Superior temporal gyrus (tissue), 1 donor: ENCODE measurements around the gene POLR3E.
"Not testable (repeated sequence)": the region's sequence is repeated elsewhere in the genome, so short reads cannot be mapped to it uniquely, and the experiment has no call there.

Source experiments
- DNase-seq: peaks from one replicate; pipeline ENCODE4 v3.0.0-alpha.2; 2016; ENCODE audit errors: extremely low spot score

Gene POLR3E

DNA sequence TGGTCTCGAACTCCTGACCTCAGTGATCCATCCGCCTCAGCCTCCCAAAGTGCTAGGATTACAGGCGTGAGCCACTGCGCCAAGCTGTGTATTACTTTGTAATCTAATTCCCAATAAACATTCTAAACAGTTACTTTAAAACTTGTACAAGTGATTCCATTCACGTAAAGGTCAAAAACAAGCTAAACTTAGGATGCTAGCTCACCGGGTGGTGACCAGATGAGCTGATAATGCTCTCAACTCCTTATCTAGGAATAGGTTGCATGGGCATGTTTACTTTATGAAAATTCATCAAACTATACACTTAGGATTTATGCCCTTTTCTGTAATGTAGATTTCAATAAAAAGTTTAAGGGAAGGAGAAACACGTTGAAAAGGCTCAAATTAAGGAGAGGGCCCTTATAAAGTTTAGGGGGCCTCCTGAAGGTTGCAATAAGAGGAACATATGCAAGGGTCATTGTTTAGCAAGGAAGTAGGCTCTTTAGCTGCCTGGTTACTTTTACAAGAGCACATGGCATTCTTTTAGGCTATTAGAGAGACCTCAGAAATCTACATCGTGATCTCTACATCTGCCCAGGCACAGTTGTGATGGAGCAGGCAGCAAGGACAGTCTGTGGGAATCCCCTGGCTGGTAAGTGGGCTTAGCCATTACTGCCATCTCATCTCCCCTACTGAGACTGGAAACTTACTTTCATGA lies 63.9 kb downstream of the POLR3E start:
- DNase-seq, result no peak

- DNase-seq, result no peak
Measured at GRCh38 chr16:22364241-22364640, 67.0 kb downstream of the POLR3E start.

GRCh38 chr16:22366371-22366770 lies 69.2 kb downstream of the POLR3E start:
- no peak for DNase-seq

- no peak for DNase-seq
Measured at GRCh38 chr16:22366889-22367288, 69.7 kb downstream of the POLR3E start.

- not testable (repeated sequence) for DNase-seq
Measured at GRCh38 chr16:22368200-22368826, 71.1 kb downstream of the POLR3E start.

DNA sequence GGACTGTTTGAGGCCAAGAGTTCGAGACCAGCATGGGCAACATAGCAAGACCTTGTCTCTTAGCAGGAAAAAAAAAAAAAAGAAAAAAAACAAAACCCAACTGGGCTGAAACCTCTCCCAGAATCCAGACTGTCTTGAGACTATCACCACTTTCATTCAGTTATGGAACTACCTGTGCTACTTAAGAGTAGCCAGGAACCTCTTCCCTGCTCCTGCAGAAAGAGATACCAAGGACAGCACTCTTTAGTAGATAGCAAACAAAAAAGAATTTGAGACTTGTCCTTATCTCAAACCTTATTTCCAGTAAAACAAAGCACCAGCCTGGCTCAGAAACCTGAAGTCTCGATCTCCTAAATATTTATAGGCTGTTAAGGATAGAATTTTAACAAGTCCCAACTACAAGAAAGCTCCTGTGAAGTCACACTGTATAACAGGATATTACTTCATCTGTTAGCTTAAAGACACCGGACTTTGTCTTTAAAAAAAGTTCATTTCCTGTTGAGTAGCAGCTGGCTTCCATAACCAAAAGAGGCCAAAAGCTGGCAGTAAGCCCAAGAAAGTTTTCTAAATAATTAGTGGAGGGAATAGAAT lies 72.1 kb downstream of the POLR3E start:
- no peak for DNase-seq

DNA sequence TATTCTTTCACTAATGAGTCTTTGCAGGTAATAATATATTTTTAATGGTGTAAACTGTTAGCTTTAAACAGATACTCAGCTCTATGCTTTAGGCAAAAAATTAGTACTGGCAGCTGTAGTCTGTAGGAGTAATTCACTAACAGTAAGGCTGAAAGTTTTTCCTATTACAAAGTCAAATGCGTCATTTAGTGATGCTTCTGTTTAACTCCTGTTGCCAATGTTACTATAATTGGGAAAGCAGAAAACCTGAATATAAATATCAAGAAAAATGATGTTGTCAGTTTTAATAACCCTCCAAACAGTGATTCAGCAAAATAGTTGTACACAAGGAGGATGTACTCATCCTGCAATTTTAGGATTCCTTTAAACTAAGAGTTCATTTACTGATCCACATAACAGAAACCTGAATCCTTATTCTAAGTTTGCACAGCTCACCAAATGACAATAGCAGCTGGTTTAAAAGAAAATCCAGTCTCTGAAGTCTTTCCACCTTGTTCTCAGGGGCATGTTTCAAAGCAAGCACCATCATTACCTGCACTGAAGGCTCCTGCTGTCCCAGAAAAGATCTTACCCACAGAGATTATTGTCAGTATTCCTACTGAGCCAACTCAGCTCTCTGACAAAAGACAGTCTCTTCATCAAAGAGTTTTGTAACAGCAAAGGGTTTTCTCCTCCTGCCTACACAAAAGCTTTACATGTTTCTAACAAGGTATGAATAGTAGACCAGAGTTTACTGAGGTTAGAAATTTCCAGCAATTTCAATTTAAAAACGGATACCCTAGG lies 73.0 kb downstream of the POLR3E start:
- DNase-seq, result no peak

DNA sequence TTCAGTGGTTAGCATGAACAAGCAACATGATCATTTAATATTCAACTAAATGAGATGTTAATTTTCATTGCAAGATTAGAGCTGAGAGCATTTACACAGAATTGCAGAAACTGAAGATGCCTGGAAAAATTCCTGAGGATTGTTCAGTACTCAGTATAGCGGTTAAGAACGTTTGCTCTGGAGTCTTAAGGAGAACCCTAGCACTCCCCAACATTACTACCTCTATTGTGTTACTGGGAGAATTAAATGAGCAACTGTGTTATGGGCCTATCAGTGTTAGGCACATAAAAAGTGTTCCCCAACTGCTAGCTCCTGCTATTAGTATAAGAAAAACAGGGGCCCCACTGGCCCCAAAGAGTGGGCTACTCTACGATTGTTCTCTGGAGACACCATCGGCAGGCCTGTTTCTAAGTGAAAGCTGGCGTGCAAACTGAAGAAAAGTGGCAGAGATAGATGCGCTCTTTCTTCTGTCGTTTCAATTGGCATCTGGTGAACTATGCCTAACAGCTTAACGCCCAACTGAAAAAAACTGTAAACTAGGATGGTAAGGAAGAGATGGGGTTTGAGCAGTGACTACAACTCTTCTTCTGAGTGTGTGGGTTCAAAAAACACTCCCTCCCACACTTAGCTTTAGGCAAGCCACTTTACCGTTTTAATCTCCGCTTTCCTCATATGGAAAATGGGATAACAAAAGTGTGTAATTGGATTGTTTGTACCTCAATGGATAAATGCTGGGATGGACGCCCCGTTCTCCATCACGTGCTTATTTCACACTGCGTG lies 75.9 kb downstream of the POLR3E start:
- no peak for DNase-seq

DNA sequence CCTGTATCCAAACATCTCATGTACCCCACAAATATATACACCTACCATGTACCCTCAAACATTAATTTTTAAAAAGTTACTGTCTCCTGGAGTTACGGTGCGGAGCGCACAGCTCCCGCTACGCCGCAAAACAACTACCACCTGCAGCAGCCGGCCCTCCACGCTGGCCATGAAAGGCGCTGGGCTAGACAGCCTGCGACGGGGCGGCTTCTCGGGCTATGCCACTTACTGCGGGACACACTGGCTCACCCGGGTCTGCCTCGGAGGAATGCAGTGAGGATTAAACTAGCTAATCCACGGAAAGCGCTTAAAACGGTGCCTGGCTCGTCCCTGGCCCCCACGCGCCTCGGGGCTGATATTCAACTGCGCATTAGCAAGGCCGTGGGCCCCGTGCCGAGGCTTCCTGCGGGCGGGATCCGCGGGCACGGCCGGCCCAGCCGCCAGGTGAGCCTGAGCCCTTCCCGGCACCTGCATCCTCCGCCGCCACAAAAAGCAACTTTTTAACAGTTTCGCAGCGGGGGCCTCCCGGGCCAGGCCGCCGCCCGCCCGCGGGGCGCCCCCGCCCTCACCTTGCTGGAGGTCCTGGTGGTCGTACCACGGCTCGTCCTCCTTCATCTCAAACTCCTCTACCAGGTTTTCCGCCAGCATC lies 76.6 kb downstream of the POLR3E start:
- DNase-seq, result no peak

DNA sequence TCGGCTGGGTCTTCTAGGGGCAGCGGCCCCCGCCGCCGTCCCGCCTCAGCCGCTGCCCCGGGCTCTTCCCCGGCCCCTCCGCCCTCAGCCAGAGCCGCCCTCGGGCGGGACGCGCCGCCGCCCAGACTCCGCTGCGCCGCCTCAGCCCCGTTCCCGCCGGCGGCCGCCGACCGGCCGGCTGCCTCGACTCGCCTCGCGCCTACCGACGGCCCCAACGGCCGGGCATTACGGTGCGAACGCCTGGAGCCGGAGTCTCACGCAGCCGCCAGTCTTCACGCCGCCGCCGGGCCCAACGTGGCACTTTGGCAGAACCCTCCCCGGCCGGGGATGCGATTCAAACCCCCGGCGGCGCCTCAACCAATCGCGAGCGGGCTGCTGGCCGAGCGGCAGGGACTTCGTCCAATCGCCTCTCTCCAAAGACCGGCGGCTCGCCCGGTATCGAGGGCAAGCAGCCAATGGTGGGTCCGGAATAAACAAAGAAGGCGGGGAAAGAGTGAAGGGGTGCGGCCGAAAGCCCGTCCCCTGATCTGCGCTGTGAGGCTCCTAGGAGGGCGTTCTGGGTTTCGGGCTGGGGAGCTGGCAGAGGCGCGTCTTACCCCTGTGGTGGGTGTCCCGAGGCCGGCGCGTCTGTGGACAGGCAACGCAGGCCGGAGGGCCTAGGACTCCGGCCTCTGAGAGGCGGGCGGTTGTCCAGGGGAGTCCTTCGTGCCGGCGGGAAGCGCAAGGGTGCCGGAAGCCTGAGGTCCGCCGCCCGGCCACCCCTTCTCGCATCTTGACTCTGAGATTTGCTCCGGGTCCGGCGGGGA lies 77.3 kb downstream of the POLR3E start, which contains the start of gene CDR2:
CDR2 (minus strand) TSS at position 309 of the 806 bp plus-strand sequence. CDS start 310 bp downstream, outside the sequence.
- DNase-seq, result peak; percentile 98

DNA sequence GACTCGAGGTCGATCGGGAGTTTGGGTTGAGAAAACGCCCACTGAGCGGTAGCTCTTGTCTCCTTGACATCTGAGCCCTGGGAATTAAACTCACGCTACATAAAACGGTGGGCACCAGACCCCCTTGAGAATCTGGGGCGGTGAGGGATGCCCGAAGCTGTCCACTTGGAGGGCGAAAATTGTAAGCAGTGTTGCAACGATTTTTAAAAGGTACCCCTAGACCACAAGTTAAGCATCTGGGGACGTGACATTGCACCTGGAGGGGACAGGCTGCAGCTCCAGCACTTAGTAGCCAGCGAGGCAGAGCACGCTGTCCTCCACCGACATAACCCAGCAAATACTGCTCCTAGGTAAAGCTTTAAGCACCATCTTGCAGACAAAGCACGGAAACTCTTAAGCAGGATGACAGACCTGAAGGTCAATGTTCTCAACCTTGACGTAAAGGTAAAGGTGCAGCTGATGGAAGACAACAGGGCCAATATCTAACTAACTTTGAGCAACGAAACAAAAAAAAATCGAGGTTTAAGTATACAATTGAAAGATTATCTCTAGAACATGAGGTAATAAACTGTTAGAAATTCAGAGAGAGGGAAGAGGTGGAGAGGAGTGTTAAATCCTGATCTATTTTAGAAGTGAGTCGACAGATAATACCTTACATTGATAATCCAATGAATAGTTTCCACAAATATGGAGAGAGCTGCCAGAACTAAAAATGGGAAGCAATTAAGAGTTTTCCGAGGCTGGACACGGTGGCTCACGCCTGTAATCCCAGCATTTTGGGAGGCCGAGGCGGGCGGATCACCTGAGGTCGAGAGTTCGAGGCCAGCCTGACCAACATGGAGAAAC lies 78.1 kb downstream of the POLR3E start:
- peak; percentile 16 for DNase-seq

GRCh38 chr16:22375963-22376640 lies 78.9 kb downstream of the POLR3E start:
- DNase-seq, result no peak

GRCh38 chr16:22379656-22380055 lies 82.4 kb downstream of the POLR3E start:
- no peak for DNase-seq

DNA sequence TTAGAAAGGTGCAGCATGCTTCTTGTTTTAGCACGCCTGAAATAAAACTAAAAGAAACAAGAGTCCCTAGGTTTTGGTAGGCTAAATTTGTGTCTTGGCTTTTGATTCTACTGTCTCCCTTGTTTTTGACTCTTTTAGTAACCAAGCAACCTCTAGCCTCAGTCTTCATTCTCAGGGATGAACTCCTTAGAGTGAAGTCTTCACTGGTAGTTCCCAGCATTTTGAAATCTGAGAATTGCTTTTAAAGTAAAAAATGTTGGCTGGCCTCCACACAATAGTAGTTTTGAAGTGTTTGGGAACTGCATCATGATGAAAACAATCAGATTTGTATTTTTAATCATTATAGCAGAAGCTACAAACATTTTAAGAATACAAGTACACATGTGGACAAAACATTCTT lies 83.3 kb downstream of the POLR3E start:
- no peak for DNase-seq

- no peak for DNase-seq
Measured at GRCh38 chr16:22381392-22381791, 84.2 kb downstream of the POLR3E start.

- no peak for DNase-seq
Measured at GRCh38 chr16:22383827-22384226, 86.6 kb downstream of the POLR3E start.
